ENCODE data around the gene WWOX. TPM values are rescaled to one million over a fixed set of nuclear protein-coding genes. Genes with fewer than 3 reads are reported as not detected.

Gene WWOX
- total RNA-seq, 1 donor from 2014 or later = 7.3 TPM

DNA sequence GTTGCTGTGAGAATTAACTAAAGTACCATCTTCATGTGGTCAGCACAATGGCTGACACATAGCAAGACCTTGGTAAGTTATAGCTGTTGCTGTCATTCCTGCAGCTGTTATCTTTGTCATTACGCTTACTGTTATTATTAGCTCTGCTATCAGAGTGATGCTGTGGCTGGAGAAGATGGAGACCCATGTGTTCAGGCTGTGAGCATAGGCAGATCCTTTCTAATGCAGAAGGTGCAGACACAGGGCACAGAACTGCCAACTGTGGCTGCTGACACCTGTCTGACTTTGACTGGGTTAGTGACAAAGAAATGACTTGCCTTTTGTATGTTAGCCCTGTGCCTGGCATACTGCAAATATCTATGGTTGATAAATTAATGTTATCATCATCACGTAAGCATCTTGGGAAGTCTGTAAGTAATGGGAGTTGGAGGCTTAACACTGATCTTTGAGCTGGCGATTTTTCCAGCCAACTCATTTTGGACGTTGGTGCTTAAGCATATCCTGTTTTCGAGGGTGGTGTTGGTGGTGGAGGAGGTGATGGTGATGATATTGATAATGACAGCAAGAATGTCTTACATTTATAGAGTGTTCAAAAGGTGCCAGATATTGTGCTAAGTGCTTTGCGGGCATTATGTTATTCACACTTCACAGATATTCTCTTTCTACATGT, 695.3 kb downstream of the WWOX start:
- Histone ChIP-seq H3K79me2 (ENCODE audit: insufficient read depth, low read length) (no peaks in the 10 kb centered on the region), H3K27me3 (ENCODE audit: insufficient read depth, low read length) (no peaks in the 10 kb centered on the region), H3K9me3 (ENCODE audit: insufficient read depth, low read depth, low read length) (no peaks in the 10 kb centered on the region), H4K20me1 (ENCODE audit: insufficient read depth, low read length) (no peaks in the 10 kb centered on the region), H3K4me3 (ENCODE audit: insufficient read depth, low read depth, low read length) (no peak overlapping the region), H3K36me3 (ENCODE audit: insufficient read depth, low read length) (no peaks in the 10 kb centered on the region), H3K27ac (ENCODE audit: low read depth, low read length) (no peak overlapping the region), H3K9ac (ENCODE audit: low read length) (no peak overlapping the region), H3K4me2 (ENCODE audit: low read length) (no peak overlapping the region), H2AFZ (ENCODE audit: low read depth, low read length) (no peak overlapping the region), H3K4me1 (ENCODE audit: insufficient read depth, low read length) (no peaks in the 10 kb centered on the region)
- H3K4me3 Mint-ChIP-seq (ENCODE audit: unreplicated experiment) = no peak overlapping the region
- DNase-seq (ENCODE audit: low read depth) (no peak), FAIRE-seq (no peak)
- no peaks in the 10 kb centered on the region for H3K36me3 Mint-ChIP-seq (ENCODE audit: low read depth, unreplicated experiment)
- H3K27ac Mint-ChIP-seq (ENCODE audit: unreplicated experiment) = no peak overlapping the region
- H3K27me3 Mint-ChIP-seq (ENCODE audit: low read depth, unreplicated experiment) = no peaks in the 10 kb centered on the region
- no peaks in the 10 kb centered on the region for H3K4me1 Mint-ChIP-seq (ENCODE audit: low read depth, unreplicated experiment)
- H3K9me3 Mint-ChIP-seq (ENCODE audit: unreplicated experiment) = no peaks in the 10 kb centered on the region
- TF ChIP-seq, protein P1, sequence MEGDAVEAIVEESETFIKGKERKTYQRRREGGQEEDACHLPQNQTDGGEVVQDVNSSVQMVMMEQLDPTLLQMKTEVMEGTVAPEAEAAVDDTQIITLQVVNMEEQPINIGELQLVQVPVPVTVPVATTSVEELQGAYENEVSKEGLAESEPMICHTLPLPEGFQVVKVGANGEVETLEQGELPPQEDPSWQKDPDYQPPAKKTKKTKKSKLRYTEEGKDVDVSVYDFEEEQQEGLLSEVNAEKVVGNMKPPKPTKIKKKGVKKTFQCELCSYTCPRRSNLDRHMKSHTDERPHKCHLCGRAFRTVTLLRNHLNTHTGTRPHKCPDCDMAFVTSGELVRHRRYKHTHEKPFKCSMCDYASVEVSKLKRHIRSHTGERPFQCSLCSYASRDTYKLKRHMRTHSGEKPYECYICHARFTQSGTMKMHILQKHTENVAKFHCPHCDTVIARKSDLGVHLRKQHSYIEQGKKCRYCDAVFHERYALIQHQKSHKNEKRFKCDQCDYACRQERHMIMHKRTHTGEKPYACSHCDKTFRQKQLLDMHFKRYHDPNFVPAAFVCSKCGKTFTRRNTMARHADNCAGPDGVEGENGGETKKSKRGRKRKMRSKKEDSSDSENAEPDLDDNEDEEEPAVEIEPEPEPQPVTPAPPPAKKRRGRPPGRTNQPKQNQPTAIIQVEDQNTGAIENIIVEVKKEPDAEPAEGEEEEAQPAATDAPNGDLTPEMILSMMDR (IDR thresholded peaks at IDR 0.05; ENCODE audit: insufficient read depth, low read depth, low read length) = no peak
- no peak for TF ChIP-seq EZH2 (IDR thresholded peaks at IDR 0.05; ENCODE audit: insufficient read depth, low read length)

DNA sequence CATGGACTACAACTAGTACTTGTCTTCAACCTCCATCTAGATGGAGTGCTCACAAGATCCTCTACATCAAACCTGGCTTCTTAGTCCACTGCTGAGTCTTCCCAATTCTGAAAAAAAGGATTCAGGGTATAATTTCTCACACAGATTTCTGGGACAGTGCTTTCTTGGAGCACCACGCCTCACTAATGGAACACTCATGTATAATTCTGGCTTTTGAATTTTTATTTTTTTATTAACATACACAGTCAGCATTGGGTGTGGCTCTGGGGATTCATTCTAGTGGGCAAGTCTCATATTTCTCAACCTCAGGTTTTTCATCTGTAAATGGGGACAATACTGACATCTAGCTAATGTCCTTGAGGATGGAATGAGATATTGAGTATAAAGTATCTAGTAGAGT, 696.0 kb downstream of the WWOX start:
- Histone ChIP-seq H3K9me3 (ENCODE audit: insufficient read depth, low read depth, low read length) (no peaks in the 10 kb centered on the region), H3K79me2 (ENCODE audit: insufficient read depth, low read length) (no peaks in the 10 kb centered on the region), H3K27ac (ENCODE audit: low read depth, low read length) (no peak overlapping the region), H3K4me1 (ENCODE audit: insufficient read depth, low read length) (no peaks in the 10 kb centered on the region), H3K4me3 (ENCODE audit: insufficient read depth, low read depth, low read length) (no peak overlapping the region), H3K4me2 (ENCODE audit: low read length) (no peak overlapping the region), H4K20me1 (ENCODE audit: insufficient read depth, low read length) (no peaks in the 10 kb centered on the region), H2AFZ (ENCODE audit: low read depth, low read length) (no peak overlapping the region), H3K9ac (ENCODE audit: low read length) (no peak overlapping the region), H3K27me3 (ENCODE audit: insufficient read depth, low read length) (no peaks in the 10 kb centered on the region), H3K36me3 (ENCODE audit: insufficient read depth, low read length) (no peaks in the 10 kb centered on the region)
- no peaks in the 10 kb centered on the region for H3K4me1 Mint-ChIP-seq (ENCODE audit: low read depth, unreplicated experiment)
- H3K27me3 Mint-ChIP-seq (ENCODE audit: low read depth, unreplicated experiment) = no peaks in the 10 kb centered on the region
- H3K36me3 Mint-ChIP-seq (ENCODE audit: low read depth, unreplicated experiment) = no peaks in the 10 kb centered on the region
- H3K9me3 Mint-ChIP-seq (ENCODE audit: unreplicated experiment) = no peaks in the 10 kb centered on the region
- no peak overlapping the region for H3K4me3 Mint-ChIP-seq (ENCODE audit: unreplicated experiment)
- no peak overlapping the region for H3K27ac Mint-ChIP-seq (ENCODE audit: unreplicated experiment)
- no peak for DNase-seq (ENCODE audit: low read depth)
- TF ChIP-seq, protein P1 (IDR thresholded peaks at IDR 0.05; ENCODE audit: insufficient read depth, low read depth, low read length) = no peak
- no peak for TF ChIP-seq EZH2 (IDR thresholded peaks at IDR 0.05; ENCODE audit: insufficient read depth, low read length)
- no peak for FAIRE-seq

DNA sequence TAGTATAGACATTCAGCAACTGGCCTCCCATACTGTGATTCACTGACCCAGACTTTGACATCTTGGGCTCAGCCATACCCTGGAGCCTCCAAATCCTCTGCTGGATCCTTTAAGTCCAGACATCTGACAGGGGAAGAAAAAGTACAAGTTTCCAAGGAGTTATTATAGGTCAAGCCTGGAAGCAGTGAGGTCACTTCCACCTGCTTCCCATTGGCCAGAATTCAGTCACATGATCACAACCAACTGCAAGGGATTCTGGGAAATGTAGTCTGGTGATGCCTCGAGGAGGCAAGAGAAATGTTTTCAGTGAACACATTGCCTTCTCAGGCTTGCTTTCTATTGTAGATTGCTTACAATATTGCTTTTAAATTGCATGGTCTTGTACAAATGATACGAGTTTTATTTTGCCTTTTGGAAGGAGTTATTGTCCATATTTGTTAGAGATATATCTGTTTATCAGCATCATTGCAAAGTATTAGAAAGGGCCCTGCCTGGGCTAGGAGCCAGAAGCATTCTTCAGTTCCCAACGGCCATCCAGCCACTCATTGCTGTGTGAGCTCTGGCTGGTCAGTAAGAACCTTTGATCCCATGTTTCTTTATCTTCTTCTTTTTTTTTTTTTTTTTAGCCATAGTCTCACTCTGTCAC, 696.9 kb downstream of the WWOX start:
- Mint-ChIP-seq H3K36me3 (ENCODE audit: low read depth, unreplicated experiment) (no peaks in the 10 kb centered on the region), H3K27ac (ENCODE audit: unreplicated experiment) (no peak overlapping the region), H3K9me3 (ENCODE audit: unreplicated experiment) (no peaks in the 10 kb centered on the region), H3K4me1 (ENCODE audit: low read depth, unreplicated experiment) (no peaks in the 10 kb centered on the region), H3K4me3 (ENCODE audit: unreplicated experiment) (no peak overlapping the region), H3K27me3 (ENCODE audit: low read depth, unreplicated experiment) (no peaks in the 10 kb centered on the region)
- H2AFZ ChIP-seq (ENCODE audit: low read depth, low read length) = no peak overlapping the region
- H3K4me2 ChIP-seq (ENCODE audit: low read length) = no peak overlapping the region
- no peaks in the 10 kb centered on the region for H3K27me3 ChIP-seq (ENCODE audit: insufficient read depth, low read length)
- no peaks in the 10 kb centered on the region for H3K36me3 ChIP-seq (ENCODE audit: insufficient read depth, low read length)
- no peaks in the 10 kb centered on the region for H4K20me1 ChIP-seq (ENCODE audit: insufficient read depth, low read length)
- no peaks in the 10 kb centered on the region for H3K4me1 ChIP-seq (ENCODE audit: insufficient read depth, low read length)
- H3K27ac ChIP-seq (ENCODE audit: low read depth, low read length) = no peak overlapping the region
- no peaks in the 10 kb centered on the region for H3K9me3 ChIP-seq (ENCODE audit: insufficient read depth, low read depth, low read length)
- DNase-seq (ENCODE audit: low read depth) (no peak), FAIRE-seq (no peak)
- H3K4me3 ChIP-seq (ENCODE audit: insufficient read depth, low read depth, low read length) = no peak overlapping the region
- H3K79me2 ChIP-seq (ENCODE audit: insufficient read depth, low read length) = no peaks in the 10 kb centered on the region
- TF ChIP-seq, protein P1 (IDR thresholded peaks at IDR 0.05; ENCODE audit: insufficient read depth, low read depth, low read length) = no peak
- no peak for TF ChIP-seq EZH2 (IDR thresholded peaks at IDR 0.05; ENCODE audit: insufficient read depth, low read length)
- H3K9ac ChIP-seq (ENCODE audit: low read length) = no peak overlapping the region
